UCSD-AML1 (cell line): ENCODE data around the gene UGT2B11.
A peak's percentile ranks its signal among the peaks of the same experiment; 100 is the strongest.
"Not testable (repeated sequence)": the region's sequence is repeated elsewhere in the genome, so short reads cannot be mapped to it uniquely, and the experiment has no call there.

ENCODE experiments used
- DNase-seq: peaks from one replicate; lab custom pipeline; 2025; ENCODE audit not compliant: unreplicated experiment; lab: John Stamatoyannopoulos, UW

Gene UGT2B11

DNA sequence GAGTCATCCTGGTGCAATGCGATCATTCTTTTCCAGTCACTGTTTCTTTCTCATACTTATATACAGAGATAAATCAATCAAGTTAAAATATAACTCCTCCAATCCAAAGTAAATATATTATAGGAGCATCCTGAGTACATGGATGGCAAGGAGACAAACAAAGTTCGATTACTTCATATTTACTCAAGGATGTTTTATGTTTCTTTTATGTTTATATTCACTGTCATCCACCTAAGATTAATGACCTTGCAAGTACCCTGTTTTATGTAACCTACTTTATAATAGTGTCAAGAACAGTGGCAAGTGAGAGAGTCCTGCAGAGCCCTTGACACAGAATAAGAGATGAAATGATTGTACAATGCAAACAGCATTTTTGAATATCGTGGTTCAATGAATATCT, at the start of gene UGT2B11:
TSS of gene UGT2B11 (minus strand) at position 33 of the 400 bp plus-strand sequence. CDS start at position 7, 26 bp downstream.
- DNase-seq: no peak

DNA sequence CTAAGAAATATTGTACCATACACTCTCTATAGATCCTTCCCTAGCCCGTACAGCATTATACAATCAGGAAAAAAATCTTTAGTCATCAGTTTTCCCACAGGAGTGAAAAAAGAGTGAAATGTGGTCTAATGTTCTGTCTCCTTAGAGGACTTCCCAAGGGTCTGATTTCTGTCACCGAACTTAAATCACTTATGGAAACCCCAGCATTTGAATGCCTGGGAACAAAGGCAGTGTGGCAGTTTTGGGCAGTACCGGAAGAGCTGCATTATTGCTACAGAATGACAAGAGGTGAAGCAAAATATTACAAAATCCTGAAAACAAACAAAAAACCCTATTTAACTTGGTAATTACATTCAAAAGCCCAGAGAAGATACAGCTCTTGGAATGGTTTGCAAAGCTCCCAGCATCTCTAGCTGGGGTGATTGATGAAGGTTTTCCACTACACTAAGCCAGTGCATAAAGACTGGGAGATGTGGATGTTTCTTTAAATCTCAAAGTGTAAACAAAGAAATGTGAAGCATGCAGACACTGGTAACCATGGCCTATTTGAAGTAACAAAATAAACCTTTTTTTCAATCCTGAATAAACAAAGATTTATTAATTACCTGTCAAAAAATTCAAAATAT, 38.7 kb upstream of the UGT2B11 start:
- DNase-seq: not testable (repeated sequence)

DNA sequence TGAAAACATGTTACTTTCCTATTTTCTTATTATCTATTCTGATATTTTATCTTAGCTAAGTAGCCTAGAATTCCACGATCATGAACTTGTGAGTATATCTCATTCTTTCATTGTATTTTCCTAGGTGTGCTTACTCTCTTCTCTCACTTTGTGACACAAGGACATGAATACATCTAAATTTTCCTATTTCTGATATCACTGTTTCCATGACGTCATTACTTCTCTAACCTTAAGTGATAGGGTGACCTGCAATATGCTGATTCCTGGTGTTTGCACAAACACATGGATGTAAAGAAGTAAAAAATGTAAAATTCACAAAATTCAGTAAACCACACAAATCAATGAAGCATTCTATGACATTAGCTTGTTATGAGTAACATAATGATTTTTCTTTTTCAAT, 36.3 kb upstream of the UGT2B11 start:
- not testable (repeated sequence) for DNase-seq

DNA sequence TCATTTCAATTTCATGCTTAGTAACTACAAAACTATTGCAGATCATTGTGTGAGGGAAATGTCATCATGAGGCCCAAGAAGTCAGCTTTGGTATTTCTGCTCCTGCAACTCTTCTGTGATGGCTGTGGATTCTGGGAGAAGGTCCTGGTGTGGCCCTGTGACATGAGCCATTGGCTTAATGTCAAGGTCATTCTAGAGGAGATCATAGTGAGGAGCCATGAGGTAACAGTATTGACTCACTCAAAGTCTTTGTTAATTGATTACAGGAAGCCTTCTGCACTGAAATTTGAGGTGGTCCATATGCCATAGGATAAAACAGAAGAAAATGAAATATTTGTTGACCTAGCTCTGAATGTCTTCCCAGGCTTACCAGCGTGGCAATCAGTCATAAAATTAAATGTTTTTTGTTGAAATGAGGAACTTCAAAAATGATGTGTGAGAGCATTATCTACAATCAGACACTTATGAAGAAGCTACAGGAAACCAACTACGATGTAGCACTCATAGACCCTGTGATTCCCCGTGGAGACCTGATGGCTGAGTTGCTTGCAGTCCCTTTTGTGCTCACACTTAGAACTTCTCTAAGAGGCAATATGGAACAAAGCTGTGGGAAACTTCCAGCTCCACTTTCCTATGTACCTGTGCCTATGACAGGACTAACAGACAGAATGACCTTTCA, 28.2 kb upstream of the UGT2B11 start:
- not testable (repeated sequence) for DNase-seq

DNA sequence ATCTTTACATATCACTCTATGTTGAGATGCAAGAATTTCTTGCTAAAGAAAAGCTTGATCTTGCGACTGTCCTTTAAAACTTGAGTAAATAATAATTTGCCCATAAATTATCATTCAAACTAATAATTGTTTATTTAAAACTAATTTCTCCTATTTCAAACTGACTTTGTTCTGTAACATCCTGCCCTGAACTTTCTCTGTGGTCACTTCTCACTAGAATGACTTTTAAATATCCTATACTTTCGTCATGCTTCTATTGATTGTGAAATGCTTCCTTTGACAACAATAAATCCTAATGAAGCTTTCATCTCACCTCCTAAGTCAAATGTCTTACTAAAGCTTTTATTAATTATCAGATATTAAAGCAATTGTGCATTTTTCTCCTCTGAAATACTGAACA, 27.2 kb upstream of the UGT2B11 start:
- not testable (repeated sequence) for DNase-seq

DNA sequence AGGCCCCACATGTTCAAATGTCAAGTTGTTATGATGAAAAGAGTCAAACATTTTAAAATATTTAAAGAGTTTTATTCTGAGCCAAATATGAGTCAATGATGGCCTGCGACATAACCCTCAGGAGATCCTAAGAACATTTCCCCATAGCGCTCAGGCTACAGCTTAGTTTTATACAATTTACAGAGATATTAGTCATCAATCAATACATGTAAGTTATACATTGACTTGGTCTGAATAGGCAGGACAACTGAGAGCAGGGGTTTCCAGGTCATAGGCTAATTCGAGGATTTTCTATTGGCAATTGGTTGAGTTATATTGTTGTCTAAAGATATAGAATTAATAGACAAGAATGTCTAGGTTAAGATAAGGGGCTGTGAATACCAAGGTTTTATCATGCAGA, 26.2 kb upstream of the UGT2B11 start:
- DNase-seq: not testable (repeated sequence)

DNA sequence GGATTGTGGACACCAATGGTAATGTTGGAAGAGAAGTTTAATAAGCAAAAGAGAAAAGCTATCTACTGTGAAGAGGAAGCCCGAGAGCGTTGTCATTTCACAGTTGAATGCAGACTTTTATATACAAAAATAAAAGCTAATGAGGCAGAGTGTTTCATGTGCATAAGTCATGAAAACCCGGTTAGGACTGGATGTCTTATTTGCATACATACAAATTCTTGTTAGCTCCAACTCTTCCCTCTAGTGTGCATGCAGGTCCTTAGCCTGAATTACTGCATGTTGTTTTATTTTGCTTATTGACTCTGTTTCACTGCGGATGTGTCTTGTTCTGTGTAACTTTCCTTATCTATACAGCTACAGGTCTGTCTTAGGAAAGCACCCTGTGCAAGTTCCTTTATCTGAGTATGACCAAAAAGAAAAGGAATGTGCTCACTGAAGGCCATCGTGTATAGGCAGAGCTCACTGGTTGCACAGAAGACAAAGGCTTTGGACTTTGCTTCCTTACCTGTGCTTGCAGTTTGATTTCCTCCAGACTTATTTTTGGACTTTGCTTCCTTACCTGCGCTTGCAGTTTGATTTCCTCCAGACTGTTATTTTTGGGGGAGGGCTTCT, 25.1 kb upstream of the UGT2B11 start:
- DNase-seq: no peak

DNA sequence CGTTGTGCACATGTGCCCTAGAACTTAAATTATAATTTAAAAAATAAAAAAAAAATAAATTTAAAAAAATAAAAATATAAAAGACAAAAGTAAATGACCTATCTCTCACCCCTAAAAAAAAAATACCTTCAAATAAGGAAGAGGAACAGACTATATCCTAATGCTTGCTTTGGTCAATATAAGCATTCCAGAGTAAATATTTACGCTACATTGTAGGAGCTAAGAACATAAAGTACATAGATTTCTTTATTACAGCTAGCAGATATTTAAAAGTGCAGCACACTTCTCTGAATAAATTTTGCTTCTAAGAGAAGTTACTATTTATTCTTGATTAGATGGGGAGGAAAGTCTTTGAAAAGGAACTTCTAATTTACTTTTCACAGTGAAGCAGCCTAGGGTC, 24.5 kb upstream of the UGT2B11 start:
- DNase-seq: no peak

DNA sequence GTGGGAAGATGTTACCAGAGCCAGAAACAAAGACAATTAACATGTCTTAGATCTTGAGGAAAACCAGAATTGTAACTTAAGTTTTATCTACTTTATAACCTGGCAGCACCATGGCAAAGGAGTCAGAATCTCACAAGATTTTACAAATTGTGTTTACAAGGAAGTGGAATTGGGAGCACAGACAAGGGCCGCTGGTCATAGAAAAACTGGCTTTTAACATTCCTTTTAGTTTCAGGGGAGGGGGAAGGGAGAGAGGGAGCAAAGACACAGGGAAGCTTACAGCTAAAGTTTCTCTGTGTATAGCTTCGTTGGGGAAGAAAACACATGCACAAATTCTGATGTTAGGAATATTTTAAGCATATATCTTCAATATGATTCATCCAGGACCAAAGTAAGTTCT, 10.3 kb upstream of the UGT2B11 start:
- DNase-seq: no peak

DNA sequence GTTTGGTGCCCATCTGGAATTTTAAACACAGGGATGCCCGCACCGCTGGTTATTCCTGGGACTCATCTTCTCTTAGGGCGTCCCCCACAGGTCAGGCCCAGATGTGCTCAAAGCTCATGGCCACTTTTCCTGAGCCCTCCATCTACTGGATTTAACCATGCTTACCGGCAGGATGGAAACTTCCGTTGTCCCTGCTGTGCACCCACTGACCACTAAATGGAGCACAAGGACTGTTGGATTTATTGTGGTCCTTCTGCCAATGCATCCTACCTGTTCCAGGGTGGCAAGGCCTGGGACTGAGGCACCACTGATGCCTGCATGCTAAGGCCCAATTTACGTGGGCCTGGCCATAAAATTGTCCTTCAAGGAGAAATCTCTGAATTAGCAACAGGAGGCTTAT, 8.7 kb upstream of the UGT2B11 start:
- not testable (repeated sequence) for DNase-seq

DNA sequence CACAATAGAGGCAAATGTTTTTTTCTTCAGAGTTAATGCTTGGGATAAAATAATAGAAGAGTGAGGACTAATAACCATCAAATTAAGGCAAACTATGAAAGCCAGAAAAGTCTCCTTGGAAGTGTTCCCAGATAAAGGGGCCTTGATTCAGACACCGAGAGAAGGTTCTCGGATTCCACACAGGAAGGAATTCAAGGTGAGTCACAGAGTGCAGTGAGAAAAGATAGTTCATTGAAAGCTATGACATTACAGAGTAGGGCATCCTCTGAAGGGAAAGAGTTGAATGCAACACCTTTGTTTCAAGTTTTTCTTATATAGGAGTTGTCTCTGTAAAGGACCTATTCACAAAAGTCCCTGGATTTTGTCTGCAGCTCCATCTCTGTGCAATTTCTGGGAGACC, 3.9 kb upstream of the UGT2B11 start:
- DNase-seq: not testable (repeated sequence)

DNA sequence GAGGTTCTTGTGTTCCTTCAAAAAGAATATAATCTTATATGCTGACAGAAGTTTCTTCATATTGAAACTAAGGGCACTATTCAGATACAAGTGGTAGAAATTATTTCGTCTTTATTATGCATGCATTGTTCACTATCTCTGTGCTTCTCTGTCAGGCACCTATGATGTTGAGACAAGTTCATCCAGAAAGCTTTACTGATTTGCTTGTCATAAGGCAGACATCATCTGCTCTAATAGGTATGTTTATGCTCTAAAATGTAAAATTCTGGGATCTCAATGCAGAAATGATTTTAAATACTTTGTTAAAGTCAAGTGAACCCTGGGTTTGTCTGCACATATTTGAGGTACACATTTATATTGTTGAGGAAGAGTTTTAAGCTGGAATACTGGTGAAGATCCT, 3.6 kb downstream of the UGT2B11 start:
- no peak for DNase-seq

DNA sequence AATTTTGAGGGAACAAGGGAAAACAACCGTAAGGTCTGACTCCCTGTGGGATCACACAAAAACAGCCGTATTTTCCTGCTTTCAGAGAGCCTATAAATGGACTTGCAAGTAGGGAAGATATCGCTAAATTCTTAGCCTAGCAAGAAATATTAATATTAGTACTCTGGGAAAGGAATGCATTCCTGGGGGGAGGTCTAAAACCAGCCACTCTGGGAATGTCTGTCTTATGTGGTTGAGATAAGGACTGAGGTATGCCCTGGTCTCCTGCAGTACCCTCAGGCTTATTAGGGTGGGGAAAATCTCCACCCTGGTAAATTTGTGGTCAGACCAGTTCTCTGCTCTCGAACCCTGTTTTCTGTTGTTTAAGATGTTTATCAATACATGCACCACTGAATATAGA, 16.0 kb downstream of the UGT2B11 start:
- not testable (repeated sequence) for DNase-seq

DNA sequence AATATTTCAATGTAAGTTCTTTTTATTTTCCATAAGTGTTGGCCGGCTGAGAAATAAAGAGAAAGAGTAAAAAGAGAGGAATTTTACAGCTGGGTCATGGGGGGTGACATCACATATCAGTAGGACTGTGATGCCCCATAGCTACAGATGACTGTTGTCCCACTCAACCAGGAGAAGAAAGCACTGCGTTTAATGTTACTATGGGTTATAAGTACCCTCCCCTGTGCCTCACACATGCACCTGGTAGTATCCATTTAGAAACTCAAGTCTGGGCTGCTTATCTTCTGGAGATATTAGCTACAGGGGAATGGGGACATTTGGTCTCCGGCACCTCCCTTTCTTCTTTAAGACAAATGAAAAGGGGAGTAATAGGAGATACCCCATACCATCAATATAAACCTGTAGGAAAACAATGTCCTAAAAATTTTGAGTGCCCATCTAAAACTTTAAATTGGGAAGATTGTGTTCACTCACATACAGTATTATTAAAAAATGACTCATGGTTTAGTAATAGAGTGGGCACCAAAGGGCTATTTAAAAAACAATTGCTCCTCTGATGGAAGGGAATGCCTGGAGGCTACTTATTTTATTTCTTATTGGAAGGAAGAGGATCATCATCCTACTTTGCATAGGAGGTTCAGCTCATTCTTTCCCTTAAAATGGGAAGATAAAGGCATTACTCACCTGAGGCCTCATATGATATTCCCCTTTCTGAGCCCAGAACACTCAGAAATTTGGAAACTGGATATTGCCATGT, 18.2 kb downstream of the UGT2B11 start:
- DNase-seq: no peak

DNA sequence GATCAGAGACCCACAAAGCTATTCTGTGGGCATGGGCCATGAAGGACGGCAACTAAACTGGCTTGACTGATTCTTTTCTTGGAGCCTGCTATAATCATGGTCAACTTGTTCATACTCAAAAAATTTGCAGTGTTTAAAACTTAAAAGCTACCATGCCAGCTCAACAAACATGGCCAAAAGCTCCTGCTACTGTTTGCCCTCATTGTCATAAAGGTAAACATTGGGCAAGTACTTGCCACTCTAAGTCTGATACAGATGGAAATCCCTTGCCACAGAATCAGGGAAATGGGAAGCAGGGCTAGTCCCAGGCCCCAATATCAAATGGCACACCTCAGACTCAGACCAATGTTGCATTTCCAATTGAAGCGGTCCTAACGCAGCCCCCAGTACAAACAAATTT, 20.4 kb downstream of the UGT2B11 start:
- no peak for DNase-seq

DNA sequence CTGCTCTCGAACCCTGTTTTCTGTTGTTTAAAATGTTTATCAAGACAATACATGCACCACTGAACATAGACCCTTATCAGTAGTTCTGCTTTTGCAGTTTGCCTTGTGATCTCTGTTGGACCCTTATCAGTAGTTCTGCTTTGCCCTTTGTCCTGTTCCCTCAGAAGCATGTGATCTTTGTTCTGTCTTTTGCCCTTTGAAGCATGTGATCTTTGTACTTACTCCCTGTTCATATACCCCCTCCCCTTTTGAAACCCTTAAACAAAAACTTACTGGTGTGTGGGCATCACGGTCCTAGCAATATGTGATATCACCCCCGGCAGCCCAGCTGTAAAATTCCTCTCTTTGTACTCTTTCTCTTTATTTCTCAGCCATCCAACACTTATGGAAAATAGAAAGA, 22.6 kb downstream of the UGT2B11 start:
- not testable (repeated sequence) for DNase-seq

DNA sequence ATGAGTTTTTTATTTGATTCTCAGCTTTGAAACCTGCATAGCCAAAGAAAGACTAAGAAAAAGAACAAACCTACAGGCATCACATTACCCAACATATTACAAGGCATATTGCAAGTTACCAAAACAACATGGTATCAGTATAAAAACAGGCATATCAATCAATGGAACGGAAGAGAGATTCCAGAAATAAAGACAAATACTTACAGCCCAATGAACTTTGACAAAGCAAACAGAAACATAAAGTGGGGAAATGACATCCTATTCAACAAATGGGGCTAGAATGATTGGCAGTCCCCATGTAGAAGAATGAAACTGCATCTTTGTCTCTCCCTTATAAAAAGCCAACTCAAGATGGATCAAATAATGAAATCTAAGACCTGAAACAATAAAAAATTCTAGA, 23.9 kb downstream of the UGT2B11 start:
- DNase-seq: not testable (repeated sequence)

DNA sequence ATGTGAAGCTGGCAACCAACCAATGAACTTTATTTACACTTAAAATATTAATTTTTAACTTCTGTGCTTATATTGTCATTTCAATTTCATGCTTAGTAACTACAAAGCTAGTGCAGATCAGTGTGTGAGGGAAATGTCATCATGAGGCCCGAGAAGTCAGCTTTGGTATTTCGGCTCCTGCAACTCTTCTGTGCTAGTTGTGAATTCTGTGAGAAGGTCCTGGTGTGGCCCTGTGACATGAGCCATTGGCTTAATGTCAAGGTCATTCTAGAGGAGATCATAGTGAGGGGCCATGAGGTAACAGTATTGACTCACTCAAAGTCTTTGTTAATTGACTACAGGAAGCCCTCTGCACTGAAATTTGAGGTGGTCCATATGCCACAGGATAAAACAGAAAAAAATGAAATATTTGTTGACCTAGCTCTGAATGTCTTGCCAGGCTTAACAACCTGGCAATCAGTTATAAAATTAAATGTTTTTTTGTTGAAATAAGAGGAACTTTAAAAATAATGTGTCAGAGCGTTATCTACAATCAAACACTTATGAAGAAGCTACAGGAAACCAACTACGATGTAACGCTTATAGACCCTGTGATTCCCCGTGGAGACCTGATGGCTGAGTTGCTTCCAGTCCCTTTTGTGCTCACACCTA, 32.9 kb downstream of the UGT2B11 start:
- not testable (repeated sequence) for DNase-seq

DNA sequence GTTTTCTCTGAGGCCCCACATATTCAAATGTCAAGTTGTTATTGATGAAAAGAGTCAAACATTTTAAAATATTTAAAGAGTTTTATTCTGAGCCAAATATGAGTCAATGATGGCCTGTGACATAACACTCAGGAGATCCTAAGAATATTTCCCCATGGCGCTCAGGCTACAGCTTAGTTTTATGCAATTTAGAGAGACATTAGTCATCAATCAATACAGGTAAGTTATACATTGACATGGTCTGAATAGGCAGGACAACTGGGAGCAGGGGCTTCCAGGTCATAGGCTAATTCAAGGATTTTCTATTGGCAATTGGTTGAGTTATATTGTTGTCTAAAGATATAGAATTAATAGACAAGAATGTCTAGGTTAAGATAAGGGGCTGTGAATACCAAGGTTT, 34.7 kb downstream of the UGT2B11 start:
- DNase-seq: not testable (repeated sequence)

DNA sequence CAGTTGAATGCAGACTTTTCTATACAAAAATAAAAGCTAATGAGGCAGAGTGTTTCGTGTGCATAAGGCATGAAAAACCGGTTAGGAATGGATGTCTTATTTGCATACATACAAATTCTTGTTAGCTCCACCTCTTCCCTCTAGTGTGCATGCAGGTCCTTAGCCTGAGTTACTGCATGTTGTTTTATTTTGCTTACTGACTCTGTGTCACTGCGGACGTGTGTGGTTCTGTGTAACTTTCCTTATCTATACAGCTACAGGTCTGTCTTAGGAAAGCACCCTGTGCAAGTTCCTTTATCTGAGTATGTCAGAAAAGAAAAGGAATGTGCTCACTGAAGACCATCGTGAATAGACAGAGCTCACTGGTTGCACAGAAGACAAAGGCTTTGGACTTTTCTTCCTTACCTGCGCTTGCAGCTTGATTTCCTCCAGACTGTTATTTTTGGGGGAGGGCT, 35.8 kb downstream of the UGT2B11 start:
- peak; percentile 10 for DNase-seq
